Right atrium auricular region (tissue), 2 donors: ENCODE data around the gene SLC2A9. TPM values are rescaled to one million over a fixed set of nuclear protein-coding genes. Genes with fewer than 3 reads are reported as not detected.

Experiments used
- DNase-seq: peaks from one replicate; pipeline ENCODE4 v3.0.0-alpha.2; 2019; ENCODE audit warnings: low spot score
- H3K27ac ChIP-seq, 2 donors: fragments of 200-600 bp; sonication (generic); 1 replicate in 1 of 2; 2 replicates in 1 of 2; pipeline ENCODE4 v1.5.1; 2016 to 2019
- H3K27me3 ChIP-seq, 2 donors: fragments of 200-600 bp; sonication (generic); one replicate each; pipeline versions ENCODE4 v1.5.1 to v1.6.0; 2017 to 2019
- H3K36me3 ChIP-seq: fragments of 200-600 bp; sonication (generic); one replicate; pipeline ENCODE4 v1.5.1; 2016
- H3K4me1 ChIP-seq, 2 donors: fragments of 200-600 bp; sonication (generic); one replicate each; pipeline versions ENCODE4 v1.5.1 to v1.6.0; 2017 to 2019
- H3K4me3 ChIP-seq, 2 donors: fragments of 200-600 bp; sonication (generic); 1 replicate in 1 of 2; 2 replicates in 1 of 2; pipeline ENCODE4 v1.5.1; 2017 to 2019; ENCODE audit warnings: mild to moderate bottlenecking in 1 of 2, moderate library complexity in 1 of 2
- H3K9me3 ChIP-seq, 2 donors: fragments of 200-600 bp; sonication (generic); one replicate each; pipeline ENCODE4 v1.5.1; 2019
- CTCF ChIP-seq, 2 donors: fragments of 200-600 bp; sonication (generic); IDR thresholded peaks; one replicate each; pipeline ENCODE4 v1.5.1; 2019; ENCODE audit warnings: antibody characterized with exemption in 2 of 2
- total RNA-seq, 2 donors: library from RNA; depleted of rRNA; stranded (reverse); fragments of >200 nt; gene quantifications; one replicate each; pipeline ENCODE4 v1.1.0, GENCODE V29; 2016

Gene SLC2A9
- total RNA-seq, 2 donors from 2014 or later, result 3.5 to 5.8 TPM

DNA sequence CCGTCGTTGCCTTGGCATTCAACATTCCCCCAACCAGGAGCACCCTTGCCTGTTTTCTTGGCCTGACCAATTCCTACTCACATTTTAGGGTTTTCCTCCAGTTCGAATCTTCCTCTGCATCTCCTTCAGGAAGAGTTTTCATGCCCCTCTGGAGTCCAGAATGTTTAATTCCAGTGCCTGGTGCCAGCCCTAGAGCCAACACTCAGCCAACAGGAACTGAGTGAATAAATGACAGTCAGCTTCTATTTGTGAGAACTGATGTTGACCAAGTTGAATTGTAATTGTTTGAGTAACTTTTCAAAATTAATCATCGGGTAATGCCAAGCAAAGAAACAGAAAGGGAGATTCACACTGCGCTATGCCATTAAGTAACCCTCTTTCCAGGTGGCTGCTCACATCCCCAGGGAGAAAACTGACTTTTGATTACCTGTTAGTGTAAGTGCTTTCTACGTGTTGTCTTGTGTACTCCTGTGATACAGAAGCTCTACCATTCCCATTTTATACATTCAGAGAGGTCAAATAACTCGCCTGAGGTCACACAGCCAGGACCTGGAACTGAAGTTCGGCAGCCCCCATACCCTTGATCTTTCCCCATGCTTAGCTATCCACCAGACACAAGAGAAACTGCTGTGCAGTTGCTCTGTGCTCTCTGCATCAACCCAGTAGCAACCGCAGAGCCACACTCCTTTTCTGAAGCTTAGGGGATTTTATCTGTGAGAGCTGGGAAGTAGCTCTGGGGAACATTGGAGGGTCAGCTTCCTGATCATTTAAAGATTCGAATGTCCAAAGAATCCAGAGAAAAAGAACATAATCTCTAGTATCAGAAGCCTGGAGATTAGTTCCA is 19.0 kb upstream of the SLC2A9 start:
- H3K27me3 ChIP-seq, result no peaks in the 10 kb centered on the region
- no peaks in the 10 kb centered on the region for H3K36me3 ChIP-seq
- no peaks in the 10 kb centered on the region for H3K4me1 ChIP-seq
- TF ChIP-seq CTCF (IDR thresholded peaks at IDR 0.05), result no peak
- no peak overlapping the region for H3K27ac ChIP-seq
- peaks cover 0 to 10% of the 10 kb centered on the region in 2 donors for H3K9me3 ChIP-seq
- no peak for DNase-seq
- H3K4me3 ChIP-seq, result no peak overlapping the region

- H3K27me3 ChIP-seq, result no peaks in the 10 kb centered on the region
- TF ChIP-seq CTCF (IDR thresholded peaks at IDR 0.05), result no peak
- peaks cover 0 to 28% of the 10 kb centered on the region in 2 donors for H3K4me1 ChIP-seq
Observed at GRCh38 chr4:10036807-10037342, 15.6 kb upstream of the SLC2A9 start.

DNA sequence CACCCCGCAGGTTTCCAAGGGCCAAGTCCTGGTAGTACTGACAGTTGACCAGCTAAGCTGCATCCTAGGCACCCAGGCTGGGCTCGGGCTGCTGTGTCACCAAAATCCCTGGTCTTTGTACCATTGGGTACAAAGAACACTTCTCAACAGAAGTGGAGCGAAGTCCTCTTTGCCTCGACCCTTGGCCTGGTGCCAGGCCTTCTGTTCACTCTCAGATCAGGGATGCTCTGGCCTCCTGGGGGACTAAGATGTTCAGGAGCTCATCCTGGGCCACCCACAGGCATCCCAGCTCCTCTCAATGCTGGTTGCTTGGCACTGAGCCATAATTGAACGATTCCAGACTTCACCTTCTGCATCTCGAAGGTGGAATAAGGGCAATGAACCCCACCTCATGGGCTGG is 13.8 kb upstream of the SLC2A9 start:
- peaks cover 0 to 43% of the 10 kb centered on the region in 2 donors for H3K4me1 ChIP-seq
- no peaks in the 10 kb centered on the region for H3K9me3 ChIP-seq
- no peak for TF ChIP-seq CTCF (IDR thresholded peaks at IDR 0.05)
- no peak for DNase-seq
- H3K27me3 ChIP-seq, result no peaks in the 10 kb centered on the region
- no peak overlapping the region for H3K27ac ChIP-seq
- no peaks in the 10 kb centered on the region for H3K36me3 ChIP-seq
- no peak overlapping the region for H3K4me3 ChIP-seq

More at GRCh38 chr4:10036807-10037342, 15.6 kb upstream of the SLC2A9 start:
- Histone ChIP-seq H3K36me3 (no peaks in the 10 kb centered on the region), H3K9me3 (no peaks in the 10 kb centered on the region), H3K27ac (no peak overlapping the region), H3K4me3 (no peak overlapping the region)
- DNase-seq, result no peak

DNA sequence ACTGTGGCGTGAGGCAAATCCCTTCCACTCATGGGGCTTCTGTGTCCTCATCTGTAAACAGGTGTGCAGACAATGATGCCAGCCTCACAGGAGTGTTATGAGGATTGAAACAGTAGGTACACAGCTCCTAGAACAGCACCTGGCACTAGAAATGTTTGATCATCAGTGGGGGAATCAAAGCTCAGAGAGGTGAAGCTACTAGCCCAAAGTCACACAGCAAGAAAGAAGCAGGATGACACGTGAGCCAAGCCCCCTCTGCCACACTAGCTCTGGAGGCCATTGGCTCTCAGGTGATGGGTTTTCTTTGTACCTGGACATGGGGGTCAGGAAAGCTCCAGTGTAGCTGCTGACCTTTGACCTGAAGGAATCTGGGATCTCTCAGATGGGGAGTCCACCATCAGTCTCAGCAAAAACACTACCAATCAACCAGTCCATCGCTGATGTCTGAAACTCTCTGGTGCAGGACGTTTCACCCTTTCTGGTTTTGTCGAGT is 13.4 kb upstream of the SLC2A9 start:
- Histone ChIP-seq H3K27ac (no peak overlapping the region), H3K36me3 (no peaks in the 10 kb centered on the region), H3K4me3 (no peak overlapping the region), H3K4me1 (peaks cover 0 to 43% of the 10 kb centered on the region in 2 donors), H3K27me3 (no peaks in the 10 kb centered on the region), H3K9me3 (no peaks in the 10 kb centered on the region)
- DNase-seq, result no peak
- no peak for TF ChIP-seq CTCF (IDR thresholded peaks at IDR 0.05)

GRCh38 chr4:10034136-10034535 is 12.8 kb upstream of the SLC2A9 start:
- H3K4me1 ChIP-seq, result peaks cover 0 to 43% of the 10 kb centered on the region in 2 donors
- DNase-seq, result no peak
- TF ChIP-seq CTCF (IDR thresholded peaks at IDR 0.05), result no peak
- no peak overlapping the region for H3K4me3 ChIP-seq
- H3K36me3 ChIP-seq, result no peaks in the 10 kb centered on the region
- no peak overlapping the region for H3K27ac ChIP-seq
- H3K9me3 ChIP-seq, result no peaks in the 10 kb centered on the region
- no peaks in the 10 kb centered on the region for H3K27me3 ChIP-seq
